NCI-H345 (cell line): ENCODE data around the gene CCNL2.
"Not testable (repeated sequence)": the region's sequence is repeated elsewhere in the genome, so short reads cannot be mapped to it uniquely, and the experiment has no call there.

Experiments used
- DNase-seq: peaks from one replicate; lab custom pipeline; 2025; lab: John Stamatoyannopoulos, UW

CCNL2 gene

DNA sequence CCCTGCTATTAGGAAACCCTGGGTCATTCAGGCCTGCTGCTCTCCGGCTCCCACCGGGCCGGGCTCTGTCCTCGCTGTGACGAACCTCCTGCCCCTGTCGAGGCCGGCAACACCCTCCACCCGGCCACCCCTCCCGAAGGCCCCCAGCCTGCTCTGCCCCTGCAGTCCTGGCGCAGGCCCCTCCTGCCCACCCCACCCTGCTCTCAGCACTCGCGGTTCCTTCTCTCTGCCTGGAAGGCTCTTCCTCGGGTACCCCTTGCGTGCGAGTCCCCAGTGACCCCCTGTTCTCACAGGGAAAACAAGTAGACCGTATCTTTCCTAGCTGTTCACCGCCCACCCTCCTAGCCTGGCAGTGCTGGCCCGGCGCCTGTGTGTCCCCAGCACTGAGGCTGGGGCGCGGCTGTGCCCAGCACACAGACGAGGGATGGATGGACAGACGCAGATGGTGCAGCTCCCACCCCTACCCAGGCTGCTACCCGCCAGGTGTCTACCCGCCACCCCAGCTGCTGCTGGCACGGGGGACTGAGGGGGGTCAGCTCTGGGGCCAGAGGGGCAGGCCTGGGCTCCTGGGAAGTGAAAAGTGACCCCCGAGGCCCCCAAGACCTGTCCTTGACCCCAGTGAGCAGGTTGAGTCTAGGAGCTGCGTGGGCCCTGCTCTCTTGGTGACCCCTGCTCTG lies 33.3 kb upstream of the CCNL2 start:
- no peak for DNase-seq

DNA sequence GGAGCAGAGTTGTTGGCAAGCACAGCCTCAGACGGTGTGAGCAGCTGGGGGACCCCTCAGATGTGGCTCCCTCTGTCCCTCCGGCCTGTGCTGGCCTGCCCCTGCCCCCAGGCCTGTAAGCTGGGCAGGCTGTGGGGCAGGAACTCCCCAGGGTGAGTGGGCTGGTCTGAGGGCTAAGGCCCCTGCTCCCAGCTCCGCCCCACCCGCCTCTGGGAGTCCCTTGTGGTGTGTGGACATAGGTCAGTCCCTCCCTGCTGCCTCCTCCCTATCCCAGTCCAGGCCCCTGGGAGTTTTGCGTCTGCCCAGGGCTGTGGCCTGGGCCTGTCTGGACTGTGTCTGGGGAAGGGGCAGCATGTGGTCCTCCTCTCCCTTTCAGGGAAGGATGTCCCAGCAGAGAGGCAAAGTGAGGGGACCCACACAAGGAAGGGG lies 32.7 kb upstream of the CCNL2 start:
- no peak for DNase-seq

DNA sequence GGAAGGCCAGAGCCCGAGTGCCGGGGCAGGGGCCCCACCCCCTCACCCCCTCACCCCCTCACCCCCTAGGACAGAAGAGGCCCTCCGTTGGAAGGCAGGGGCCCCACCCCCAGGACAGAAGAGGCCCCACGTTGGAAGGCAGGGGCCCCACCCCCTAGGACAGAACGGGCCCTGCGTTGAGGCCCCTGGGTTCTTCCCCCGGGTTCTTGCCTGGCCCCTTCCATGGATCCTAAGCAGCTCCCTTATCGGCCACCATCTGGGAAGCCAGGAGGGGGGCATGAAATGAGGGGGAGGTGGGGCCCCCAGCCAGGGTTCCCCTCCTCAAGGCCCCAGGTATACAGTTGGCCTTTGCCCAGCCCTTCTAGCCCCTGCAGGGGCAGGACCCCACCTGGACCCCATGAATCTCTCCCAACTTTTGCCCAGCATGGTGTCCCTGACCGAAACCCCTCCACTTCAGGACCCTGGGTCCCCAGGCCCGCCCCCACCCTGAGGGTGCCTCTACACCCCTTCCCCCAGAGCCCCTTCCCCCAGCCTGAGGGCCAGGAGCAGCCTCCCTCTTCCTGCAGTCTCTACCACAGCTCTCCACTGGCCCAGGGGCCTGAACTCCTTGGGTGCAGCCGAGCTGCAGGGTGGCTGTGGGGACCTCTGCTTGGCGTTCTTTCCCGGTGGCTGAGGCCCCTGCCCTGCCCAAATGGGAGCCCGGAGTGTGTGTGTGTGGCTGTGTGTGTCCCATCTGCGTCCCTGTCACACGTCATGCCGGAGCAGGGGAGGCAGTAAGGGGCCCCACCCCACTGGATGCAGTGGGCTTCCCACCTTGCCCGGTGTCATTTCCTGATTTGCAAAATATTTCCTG lies 32.1 kb upstream of the CCNL2 start:
- no peak for DNase-seq

DNA sequence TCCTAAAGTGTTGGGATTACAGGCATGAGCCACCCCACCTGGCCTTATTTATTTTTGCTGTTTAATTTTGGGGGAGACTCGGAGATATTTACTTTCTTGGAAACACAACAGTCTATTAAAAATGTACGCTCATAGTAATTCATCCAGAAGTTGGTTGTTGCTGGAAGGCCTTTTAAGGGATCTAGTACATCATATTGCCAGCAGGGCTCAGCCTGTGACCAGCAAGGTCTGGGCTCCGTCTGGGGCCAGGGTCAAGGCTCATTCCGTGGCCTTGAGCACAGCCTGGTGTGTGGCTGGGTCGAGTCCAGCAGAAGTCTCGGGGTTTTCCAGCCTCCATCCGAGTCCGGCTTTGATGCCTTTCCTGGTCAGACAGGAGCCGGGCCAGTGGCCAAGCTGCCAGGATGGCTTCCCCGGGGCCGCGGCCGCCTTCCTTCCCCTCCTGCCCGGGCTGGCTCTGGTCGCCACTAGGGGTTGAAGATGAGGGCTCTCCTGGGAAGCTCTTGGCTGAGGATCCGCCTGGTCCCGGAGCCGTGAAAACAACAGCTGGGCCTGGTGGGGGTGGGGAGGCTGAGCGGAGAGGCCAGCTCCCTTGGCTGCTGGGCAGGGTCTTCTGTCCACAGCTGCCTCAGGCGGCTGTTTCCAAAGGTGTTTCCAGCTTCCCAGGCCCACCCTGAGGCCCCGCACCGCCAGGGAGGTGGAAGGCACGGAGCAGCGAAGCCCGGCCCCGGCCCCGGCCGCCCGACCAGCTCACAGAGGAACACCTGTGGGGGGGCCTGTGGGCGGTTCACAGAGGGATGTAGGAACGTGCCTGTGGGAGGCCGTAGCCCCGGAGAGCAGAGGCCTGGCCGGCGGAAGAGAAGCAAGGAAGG lies 31.2 kb upstream of the CCNL2 start:
- DNase-seq: no peak

DNA sequence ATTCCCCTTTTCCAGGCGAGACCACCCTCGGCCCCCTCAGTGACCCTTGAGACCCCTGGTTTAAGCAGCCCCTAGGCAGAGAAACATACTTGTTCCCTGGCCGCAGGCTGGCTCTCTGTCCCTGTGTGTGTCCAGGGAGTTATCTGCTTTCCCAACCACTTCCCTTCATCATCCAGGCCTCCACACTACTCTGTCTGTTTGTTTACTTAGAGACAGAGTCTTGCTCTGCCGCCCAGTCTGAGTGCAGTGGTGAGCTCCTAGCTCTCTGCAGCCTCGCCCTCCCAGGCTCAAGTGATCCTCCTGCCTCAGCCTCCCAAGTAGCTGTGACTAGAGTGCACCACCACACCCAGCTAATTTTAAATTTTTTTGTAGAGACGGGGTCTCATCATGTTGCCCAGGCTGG lies 30.5 kb upstream of the CCNL2 start:
- no peak for DNase-seq

DNA sequence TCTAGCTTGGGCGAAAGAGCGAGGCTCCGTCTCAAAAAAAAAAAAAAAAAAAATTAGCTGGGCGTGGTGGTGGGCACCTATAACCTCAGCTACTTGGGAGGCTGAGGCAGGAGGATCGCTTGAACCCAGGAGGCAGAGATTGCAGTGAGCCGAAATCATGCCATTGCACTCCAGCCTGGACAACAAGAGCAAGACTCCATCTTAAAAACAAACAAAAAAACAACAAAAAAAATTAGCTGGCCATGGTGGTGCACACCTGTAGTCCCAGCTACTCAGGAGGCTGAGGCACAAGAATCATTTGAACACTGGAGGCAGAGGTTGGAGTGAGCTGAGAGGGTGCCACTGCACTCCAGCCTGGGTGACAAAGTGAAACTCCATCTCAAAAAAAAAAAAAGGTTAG lies 29.8 kb upstream of the CCNL2 start:
- not testable (repeated sequence) for DNase-seq

DNA sequence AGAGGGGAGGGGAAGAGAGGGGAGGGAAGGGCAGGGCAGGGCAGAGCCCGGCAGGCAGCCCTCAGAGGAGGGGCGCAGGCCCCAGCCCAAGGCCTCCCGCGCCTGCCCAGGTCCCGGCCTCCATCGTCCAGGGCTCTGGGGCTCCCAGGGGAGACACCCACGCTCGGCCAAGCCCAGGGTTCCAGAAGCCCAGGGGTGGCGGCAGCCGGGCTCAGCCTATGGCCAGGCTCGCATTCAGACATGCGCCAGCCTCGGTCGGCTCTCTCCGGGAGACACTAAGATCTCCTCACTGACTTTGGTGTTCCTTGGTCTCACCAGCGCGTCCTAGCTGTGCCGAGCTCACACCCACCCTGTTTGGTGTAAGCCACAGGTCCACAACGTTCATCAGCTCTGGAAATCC lies 29.0 kb upstream of the CCNL2 start:
- no peak for DNase-seq

DNA sequence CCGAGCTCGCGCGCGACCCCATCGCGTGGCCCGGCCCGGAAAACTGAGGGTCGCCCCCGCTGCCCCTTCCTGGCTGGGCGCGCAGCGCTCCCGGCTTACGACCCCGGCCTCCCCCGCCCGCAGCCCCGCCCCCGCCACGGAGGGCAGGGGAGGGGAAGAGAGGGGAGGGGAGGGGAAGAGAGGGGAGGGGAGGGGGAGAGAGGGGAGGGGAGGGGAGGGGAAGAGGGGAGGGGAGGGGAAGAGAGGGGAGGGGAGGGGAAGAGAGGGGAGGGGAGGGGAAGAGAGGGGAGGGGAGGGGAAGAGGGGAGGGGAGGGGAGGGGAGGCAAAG lies 28.6 kb upstream of the CCNL2 start:
- no peak for DNase-seq

DNA sequence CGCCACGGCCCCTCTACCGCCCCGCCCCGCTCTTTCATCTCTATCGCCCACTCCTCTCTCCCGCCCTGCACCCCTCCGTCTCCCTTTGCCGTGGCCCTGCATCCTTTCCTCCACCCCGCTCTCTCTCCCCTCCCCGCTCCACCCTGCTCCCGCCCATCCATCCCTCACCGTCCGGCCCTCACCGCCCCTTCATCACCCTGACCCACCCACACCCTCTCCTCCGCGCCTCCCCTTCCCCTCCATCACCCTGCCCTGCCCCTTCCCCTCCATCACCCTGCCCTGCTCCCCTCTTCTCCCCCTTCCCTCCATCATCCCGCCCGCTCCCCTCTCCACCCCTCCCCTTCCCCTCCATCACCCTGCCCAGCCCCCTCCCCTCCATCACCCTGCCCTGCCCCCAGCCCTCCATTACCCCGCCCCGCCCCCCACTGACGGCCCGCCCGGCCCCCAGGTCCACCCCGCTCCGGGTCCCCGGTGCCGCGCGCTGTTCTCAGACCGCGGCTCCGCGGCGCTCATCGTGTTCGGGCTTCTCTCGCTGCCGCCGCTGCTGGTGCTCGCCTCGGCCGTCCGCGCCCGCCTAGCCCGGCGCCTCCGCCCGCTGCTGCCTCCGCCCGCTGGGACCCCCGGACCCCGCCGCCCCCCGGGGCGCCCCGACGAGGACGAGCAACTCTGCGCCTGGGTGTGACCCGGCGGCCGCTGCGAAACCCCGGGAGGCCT lies 28.1 kb upstream of the CCNL2 start:
- DNase-seq: no peak

DNA sequence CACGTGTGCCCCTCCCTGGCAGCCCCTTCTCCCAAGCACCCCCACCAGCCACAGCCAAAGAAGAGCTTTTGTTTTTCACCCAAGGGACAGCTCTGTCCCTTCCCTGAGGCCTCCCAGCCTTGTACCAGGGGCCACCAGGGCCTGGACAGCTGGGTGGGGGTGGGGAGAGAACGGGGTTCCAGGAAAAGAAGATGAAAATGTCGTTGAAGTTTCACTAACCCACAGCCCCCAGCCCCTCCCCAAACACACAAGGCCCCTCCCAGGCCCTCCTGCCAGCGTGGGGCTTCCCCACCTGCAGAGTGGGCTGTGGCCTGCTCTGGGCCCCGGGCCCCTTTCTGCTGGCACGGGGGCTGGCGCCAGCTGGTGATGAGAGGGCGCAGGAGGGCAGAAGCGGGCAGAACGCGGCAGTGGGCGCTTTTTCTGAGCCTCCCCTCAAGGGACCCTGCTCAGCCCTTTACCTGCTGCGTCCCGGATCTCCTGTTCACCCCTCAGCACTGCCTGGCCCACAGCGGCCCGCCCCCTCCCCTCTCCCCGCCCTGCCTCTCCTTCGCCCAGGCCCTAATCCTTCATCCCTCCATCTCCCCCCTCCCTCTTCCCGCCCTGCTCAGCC lies 27.5 kb upstream of the CCNL2 start:
- DNase-seq: no peak

DNA sequence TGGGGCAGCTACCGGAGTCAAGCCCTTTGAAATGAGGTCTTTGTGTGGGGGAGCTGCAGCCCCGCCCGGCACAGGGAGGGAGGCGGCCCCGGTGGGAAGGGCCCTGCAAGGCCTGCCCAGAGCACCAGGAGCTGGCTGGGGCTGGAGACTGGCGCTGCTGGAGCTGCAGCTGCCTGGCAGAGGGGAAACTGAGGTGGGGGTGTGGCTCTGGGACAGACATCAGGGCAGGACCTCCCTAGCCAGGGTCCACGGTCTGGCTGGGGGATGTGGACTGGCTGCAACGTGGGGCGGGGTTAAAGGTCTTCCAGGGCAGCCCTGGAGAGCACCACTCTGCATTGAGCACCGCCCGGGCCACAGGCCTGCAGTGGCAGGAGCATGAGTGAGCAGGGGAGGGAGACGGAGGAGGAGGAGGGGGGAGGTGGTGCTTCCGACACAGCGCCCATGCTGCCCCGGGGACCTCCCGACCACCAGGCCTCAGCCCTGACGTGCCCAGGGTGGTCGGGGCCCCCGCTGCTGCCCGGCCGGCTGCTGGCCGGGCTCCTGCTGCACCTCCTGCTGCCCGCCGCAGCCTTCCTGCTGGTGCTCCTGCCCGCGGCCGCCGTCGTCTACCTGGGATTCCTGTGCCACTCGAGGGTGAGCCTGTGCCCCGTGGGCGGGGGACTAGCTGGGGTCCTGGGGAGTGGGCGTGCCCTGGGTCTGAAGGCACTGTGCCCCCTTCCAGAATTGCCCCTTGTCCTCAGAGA lies 26.8 kb upstream of the CCNL2 start:
- no peak for DNase-seq

DNA sequence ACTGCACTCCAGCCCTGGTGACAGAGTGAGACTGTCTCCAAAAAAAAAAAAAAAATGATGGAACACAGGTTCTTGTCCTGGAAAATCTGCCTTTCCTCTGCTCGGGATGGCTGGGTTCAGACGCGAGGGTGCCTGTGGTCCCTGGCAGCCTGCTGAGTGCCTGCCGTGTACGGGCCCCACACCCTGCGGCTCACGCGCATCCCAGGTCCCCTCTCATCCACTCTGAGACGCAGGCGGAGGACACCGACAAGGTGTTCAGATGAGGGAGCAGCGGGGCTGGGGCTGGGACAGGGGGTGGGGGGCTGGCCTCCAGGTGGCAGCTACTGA lies 26.3 kb upstream of the CCNL2 start:
- DNase-seq: no peak

DNA sequence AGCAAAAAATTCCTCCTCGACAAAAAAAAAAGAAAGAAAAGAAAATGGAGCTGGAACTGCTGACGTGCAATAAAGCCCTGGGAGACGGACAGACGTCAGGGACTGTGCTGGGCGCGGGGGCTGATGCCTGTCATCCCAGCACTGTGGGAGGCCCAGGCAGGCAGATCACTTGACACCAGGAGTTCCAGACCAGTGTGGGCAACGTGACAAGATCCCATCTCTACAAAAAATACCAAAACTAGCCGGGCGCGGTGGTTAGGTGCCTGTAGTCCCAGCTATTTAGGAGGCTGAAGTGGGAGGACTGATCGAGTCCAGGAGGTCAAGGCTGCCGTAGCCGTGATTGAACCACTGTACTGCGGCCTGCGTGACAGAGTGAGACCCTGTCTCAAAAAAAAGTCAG lies 25.6 kb upstream of the CCNL2 start:
- DNase-seq: no peak

DNA sequence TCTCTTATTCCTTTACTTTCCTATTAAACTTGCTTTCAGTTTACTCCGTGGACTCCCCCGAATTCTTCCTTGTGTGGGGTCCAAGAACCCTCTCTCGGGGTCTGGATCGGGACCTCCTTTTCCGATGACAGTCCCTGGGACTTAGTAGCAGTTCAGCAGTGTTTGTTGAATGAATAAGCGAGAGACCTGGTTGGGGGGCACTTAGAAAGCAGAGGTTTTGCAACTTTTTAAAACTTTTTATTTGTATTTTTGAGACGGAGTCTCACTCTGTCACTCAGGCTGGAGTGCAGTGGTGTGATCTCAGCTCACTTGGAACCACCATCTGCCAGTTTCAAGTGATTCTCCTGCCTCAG lies 24.1 kb upstream of the CCNL2 start:
- DNase-seq: no peak

DNA sequence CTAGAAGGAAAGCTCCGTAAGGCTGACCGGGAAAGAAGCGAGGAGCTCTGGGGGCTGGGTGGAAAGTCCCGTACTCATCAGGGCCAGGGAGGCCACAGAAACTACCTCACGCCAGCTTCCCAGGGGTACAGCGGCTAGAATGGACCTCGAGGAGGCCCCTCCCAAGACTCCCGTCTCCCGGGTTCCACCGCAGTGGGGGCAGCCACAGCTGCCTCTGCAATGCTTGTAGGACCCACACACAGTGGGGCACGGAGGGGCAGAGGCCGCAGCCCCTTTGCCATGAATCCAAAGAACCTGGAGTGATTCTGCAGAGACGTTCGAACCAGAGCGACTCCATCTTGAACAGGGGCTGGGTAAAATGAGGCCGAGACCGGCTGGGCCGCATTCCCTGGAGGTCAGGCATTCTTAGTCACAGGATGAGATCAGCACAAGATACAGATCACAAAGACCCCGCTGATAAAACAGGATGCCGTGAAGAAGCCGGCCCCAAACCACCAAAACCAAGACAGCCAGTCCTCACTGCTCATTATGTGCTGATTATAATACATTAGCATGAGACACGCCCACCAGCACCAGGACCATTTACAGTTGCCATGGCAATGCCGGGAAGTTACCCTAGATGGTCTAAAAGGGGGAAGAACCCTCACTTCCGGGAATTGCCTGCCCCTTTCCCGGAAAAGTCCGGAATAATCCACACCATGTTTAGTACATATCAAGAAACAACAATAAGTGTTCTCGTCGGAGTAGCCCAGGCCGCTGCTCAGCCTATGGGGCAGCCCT lies 23.5 kb upstream of the CCNL2 start:
- DNase-seq: no peak

DNA sequence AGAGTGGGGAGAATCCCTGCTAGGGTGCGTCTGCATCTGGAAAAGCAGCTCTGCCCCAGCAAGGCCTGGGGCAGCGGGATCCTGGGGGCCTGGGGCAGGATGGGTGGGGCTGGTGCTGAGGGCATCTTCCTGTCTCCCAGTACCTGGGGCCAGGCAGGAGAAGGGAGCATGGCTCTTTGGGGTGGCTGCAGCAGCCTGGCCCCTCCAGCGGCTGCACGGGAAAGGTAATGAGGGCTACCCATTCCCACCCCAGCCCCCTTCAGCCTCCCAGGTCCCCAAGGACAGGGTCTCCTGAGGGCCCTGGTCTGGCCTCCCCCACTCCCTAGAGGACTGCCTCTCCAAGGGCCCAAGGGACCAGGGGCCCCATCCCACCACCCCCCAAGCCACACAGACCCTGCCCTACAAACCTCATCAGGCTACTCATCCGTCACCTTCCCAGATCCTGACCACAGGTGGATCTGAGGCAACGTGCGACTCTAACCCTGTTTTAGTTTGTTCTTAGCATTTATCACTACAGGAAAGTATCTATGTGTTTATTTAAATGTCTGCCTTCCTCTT lies 22.9 kb upstream of the CCNL2 start:
- no peak for DNase-seq

DNA sequence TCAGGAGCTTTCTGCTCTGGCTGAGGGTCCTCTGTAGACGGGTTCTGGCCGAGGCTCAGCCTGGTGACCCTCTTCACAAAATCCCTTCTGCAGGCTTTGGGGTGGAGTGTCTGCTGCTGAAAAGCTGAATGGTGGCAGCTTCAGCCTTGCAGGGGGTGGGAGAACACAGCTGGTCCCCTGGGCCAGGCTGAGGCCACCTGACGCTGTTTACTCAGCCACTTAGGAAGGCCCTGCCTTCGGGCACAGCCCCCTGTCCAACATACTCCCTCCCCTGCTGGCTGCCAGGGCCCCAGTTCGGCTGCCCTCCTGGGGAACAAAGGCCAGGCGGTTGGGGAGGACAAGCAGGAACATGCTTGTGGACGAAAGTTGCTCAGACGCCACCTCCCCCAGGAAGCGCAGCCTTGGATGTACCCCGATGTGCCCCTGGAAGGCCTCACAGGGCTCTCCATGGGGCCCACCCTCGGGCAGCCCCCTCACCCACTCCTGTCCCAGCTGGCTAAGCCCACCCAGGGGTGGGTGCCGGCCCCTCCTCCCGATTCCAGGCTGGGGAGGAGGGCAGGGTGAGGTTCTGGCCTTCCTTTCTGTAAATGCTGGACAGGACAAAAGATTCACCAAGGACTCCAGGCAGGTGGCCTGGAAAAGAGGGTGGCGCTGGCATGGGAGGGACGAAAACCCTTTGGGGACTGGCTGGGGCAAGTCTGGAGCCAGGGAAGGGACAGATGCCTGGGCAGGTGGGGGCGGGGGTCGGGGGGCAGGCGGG lies 22.2 kb upstream of the CCNL2 start, which contains the start of gene ANKRD65:
Gene ANKRD65 (minus strand): TSS at position 130 of the 760 bp plus-strand sequence. CDS start 271 bp downstream, outside the sequence.
- DNase-seq: peak; percentile 83

DNA sequence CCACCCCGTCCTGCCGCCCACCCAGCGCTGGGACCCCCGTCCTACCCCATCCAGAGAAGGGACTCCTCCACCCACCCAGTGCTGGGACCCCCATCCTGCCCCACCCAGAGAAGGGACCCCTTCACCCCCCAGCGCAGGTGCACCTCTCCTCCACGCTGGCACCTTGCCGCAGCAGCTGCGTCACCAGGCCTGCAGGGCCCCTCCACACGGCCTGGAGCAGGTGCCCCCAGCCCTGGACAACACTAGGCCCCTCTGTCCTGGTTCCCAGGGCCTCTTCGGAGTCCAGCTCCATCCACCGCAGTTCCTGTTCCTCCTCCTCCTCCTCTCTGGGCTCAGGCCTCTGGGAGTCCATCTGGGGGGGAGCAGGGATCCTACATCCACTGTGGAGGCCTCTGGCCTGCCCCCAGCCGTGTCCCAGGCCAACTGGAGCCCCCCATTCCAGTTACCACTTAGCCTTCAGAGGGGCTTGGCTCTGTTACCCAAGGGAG lies 21.6 kb upstream of the CCNL2 start:
- DNase-seq: no peak
